Central memory CD8-positive, alpha-beta T cell (primary cell): Measurements from ENCODE around the gene FAM193A.

Experiments
- ATAC-seq: fragments of 150-1000 bp; cut with Tn5 transposase; replicated peaks from 2 replicates; pipeline ENCODE4 v1.10.0; 2022; ENCODE audit warnings: mild to moderate bottlenecking, moderate FRiP score, moderate number of reproducible peaks; ENCODE audit not compliant: poor library complexity, severe bottlenecking; ENCODE audit errors: extremely low read depth
- DNase-seq, 2 donors: peaks; one replicate each; pipeline ENCODE4 v3.0.0; 2021; ENCODE audit warnings: low spot score in 2 of 2
- H3K27ac Mint-ChIP-seq: one replicate; pipeline ENCODE4 v1.8.0; 2022; ENCODE audit warnings: low read depth, mild to moderate bottlenecking, moderate library complexity, mixed read lengths
- H3K27me3 Mint-ChIP-seq: one replicate; pipeline ENCODE4 v1.8.0; 2022; ENCODE audit warnings: mixed read lengths
- H3K36me3 Mint-ChIP-seq: one replicate; pipeline ENCODE4 v1.8.0; 2022; ENCODE audit warnings: mild to moderate bottlenecking, moderate library complexity, mixed read lengths; ENCODE audit not compliant: insufficient read depth
- H3K4me1 Mint-ChIP-seq: one replicate; pipeline ENCODE4 v1.8.0; 2022; ENCODE audit warnings: mixed read lengths
- H3K4me3 Mint-ChIP-seq: one replicate; pipeline ENCODE4 v1.8.0; 2022; ENCODE audit warnings: mild to moderate bottlenecking, moderate library complexity, mixed read lengths
- H3K9me3 Mint-ChIP-seq: one replicate; pipeline ENCODE4 v1.8.0; 2022; ENCODE audit warnings: mixed read lengths

The FAM193A gene

GRCh38 chr4:2536193-2537010 is at the start of gene FAM193A:
TSS of gene FAM193A (plus strand) at chr4:2536647. CDS start at chr4:2536916, 269 bp downstream.
- peak within 1 kb of the TSS; percentile 85 for H3K4me3 Mint-ChIP-seq
- ATAC-seq = peak; percentile 96
- no peaks in the 10 kb centered on the region for H3K9me3 Mint-ChIP-seq
- H3K36me3 Mint-ChIP-seq = peaks cover 7% of the 10 kb centered on the region
- peak within 1 kb of the TSS; percentile 90 for H3K27ac Mint-ChIP-seq
- peaks cover 18% of the 10 kb centered on the region for H3K4me1 Mint-ChIP-seq
- H3K27me3 Mint-ChIP-seq = no peaks in the 10 kb centered on the region
- DNase-seq = peak; percentile 91 to 99

- no peaks in the 10 kb centered on the region for H3K27me3 Mint-ChIP-seq
- peaks cover 76% of the 10 kb centered on the region for H3K4me1 Mint-ChIP-seq
- peaks cover 38% of the 10 kb centered on the region for H3K36me3 Mint-ChIP-seq
- H3K27ac Mint-ChIP-seq = peak overlapping the region; percentile 68
- ATAC-seq (no peak), DNase-seq (no peak)
- no peaks in the 10 kb centered on the region for H3K9me3 Mint-ChIP-seq
- H3K4me3 Mint-ChIP-seq = peak overlapping the region; percentile 69
These were observed 49.5 kb upstream of the FAM193A start for GRCh38 chr4:2486981-2487380.

- ATAC-seq (peak; percentile 25), DNase-seq (no peak)
- Mint-ChIP-seq H3K4me3 (peak overlapping the region; percentile 69), H3K27me3 (no peaks in the 10 kb centered on the region), H3K27ac (peak overlapping the region; percentile 88), H3K36me3 (peaks cover 41% of the 10 kb centered on the region), H3K4me1 (peaks cover 73% of the 10 kb centered on the region), H3K9me3 (no peaks in the 10 kb centered on the region)
These were observed 48.8 kb upstream of the FAM193A start for GRCh38 chr4:2487632-2488031.

GRCh38 chr4:2489081-2489805 is 47.2 kb upstream of the FAM193A start:
- Mint-ChIP-seq H3K36me3 (peaks cover 48% of the 10 kb centered on the region), H3K9me3 (no peaks in the 10 kb centered on the region), H3K4me3 (no peak overlapping the region), H3K4me1 (peaks cover 70% of the 10 kb centered on the region), H3K27ac (no peak overlapping the region), H3K27me3 (no peaks in the 10 kb centered on the region)
- no peak for DNase-seq
- no peak for ATAC-seq

- Mint-ChIP-seq H3K36me3 (peaks cover 49% of the 10 kb centered on the region), H3K9me3 (no peaks in the 10 kb centered on the region), H3K4me1 (peaks cover 62% of the 10 kb centered on the region), H3K27me3 (no peaks in the 10 kb centered on the region), H3K27ac (no peak overlapping the region), H3K4me3 (no peak overlapping the region)
- DNase-seq (no peak), ATAC-seq (no peak)
These were observed 46.5 kb upstream of the FAM193A start for GRCh38 chr4:2489841-2490552.

GRCh38 chr4:2492970-2493369 is 43.5 kb upstream of the FAM193A start:
- DNase-seq = no peak
- Mint-ChIP-seq H3K27me3 (no peaks in the 10 kb centered on the region), H3K36me3 (peaks cover 66% of the 10 kb centered on the region), H3K9me3 (no peaks in the 10 kb centered on the region), H3K27ac (peak overlapping the region; percentile 65), H3K4me3 (no peak overlapping the region), H3K4me1 (peaks cover 41% of the 10 kb centered on the region)
- ATAC-seq = no peak

GRCh38 chr4:2494992-2495391 is 41.5 kb upstream of the FAM193A start:
- peaks cover 73% of the 10 kb centered on the region for H3K36me3 Mint-ChIP-seq
- no peak overlapping the region for H3K27ac Mint-ChIP-seq
- no peak overlapping the region for H3K4me3 Mint-ChIP-seq
- H3K4me1 Mint-ChIP-seq = peaks cover 27% of the 10 kb centered on the region
- ATAC-seq = no peak
- no peak for DNase-seq
- H3K9me3 Mint-ChIP-seq = no peaks in the 10 kb centered on the region
- H3K27me3 Mint-ChIP-seq = no peaks in the 10 kb centered on the region

- no peak overlapping the region for H3K4me3 Mint-ChIP-seq
- no peak overlapping the region for H3K27ac Mint-ChIP-seq
- H3K4me1 Mint-ChIP-seq = peaks cover 22% of the 10 kb centered on the region
- peaks cover 73% of the 10 kb centered on the region for H3K36me3 Mint-ChIP-seq
- H3K27me3 Mint-ChIP-seq = no peaks in the 10 kb centered on the region
- ATAC-seq (no peak), DNase-seq (no peak)
- H3K9me3 Mint-ChIP-seq = no peaks in the 10 kb centered on the region
These were observed 39.1 kb upstream of the FAM193A start for GRCh38 chr4:2497324-2497723.

GRCh38 chr4:2497931-2498330 is 38.5 kb upstream of the FAM193A start:
- no peaks in the 10 kb centered on the region for H3K27me3 Mint-ChIP-seq
- H3K27ac Mint-ChIP-seq = no peak overlapping the region
- H3K36me3 Mint-ChIP-seq = peaks cover 67% of the 10 kb centered on the region
- peaks cover 16% of the 10 kb centered on the region for H3K4me1 Mint-ChIP-seq
- no peak overlapping the region for H3K4me3 Mint-ChIP-seq
- no peaks in the 10 kb centered on the region for H3K9me3 Mint-ChIP-seq
- no peak for DNase-seq
- no peak for ATAC-seq

- no peak for DNase-seq
- Mint-ChIP-seq H3K36me3 (peaks cover 70% of the 10 kb centered on the region), H3K4me1 (peaks cover 12% of the 10 kb centered on the region), H3K4me3 (no peak overlapping the region), H3K27ac (no peak overlapping the region), H3K9me3 (no peaks in the 10 kb centered on the region), H3K27me3 (no peaks in the 10 kb centered on the region)
- ATAC-seq = no peak
These were observed 35.9 kb upstream of the FAM193A start for GRCh38 chr4:2500547-2500946.

GRCh38 chr4:2501034-2501594 is 35.3 kb upstream of the FAM193A start:
- H3K4me3 Mint-ChIP-seq = peak overlapping the region; percentile 16
- peaks cover 67% of the 10 kb centered on the region for H3K36me3 Mint-ChIP-seq
- DNase-seq (no peak), ATAC-seq (no peak)
- H3K4me1 Mint-ChIP-seq = peaks cover 12% of the 10 kb centered on the region
- no peaks in the 10 kb centered on the region for H3K9me3 Mint-ChIP-seq
- no peaks in the 10 kb centered on the region for H3K27me3 Mint-ChIP-seq
- H3K27ac Mint-ChIP-seq = no peak overlapping the region

- H3K27ac Mint-ChIP-seq = no peak overlapping the region
- no peaks in the 10 kb centered on the region for H3K9me3 Mint-ChIP-seq
- no peak overlapping the region for H3K4me3 Mint-ChIP-seq
- ATAC-seq (no peak), DNase-seq (no peak)
- H3K27me3 Mint-ChIP-seq = no peaks in the 10 kb centered on the region
- H3K4me1 Mint-ChIP-seq = peaks cover 24% of the 10 kb centered on the region
- peaks cover 67% of the 10 kb centered on the region for H3K36me3 Mint-ChIP-seq
These were observed 32.6 kb upstream of the FAM193A start for GRCh38 chr4:2503809-2504208.
